ENCODE results near the gene ZBTB46.

GRCh38 chr20:63785691-63786131 lies 45.4 kb downstream of the ZBTB46 start:
- TF ChIP-seq POLR2A (IDR thresholded peaks at IDR 0.05) (no peak), CTCF (IDR thresholded peaks at IDR 0.05) (no peak)

All from thyroid gland (tissue), 4 donors.